DND-41 (cell line): Measurements from ENCODE around the gene PLIN4.

ENCODE experiments used
- EZH2 ChIP-seq: IDR thresholded peaks from 3 replicates; pipeline ENCODE4 v1.6.1; 2012; ENCODE audit warnings: borderline replicate concordance, low read depth, mild to moderate bottlenecking, moderate library complexity, low read length, inconsistent platforms; ENCODE audit not compliant: severe bottlenecking
- TF ChIP-seq, protein P1 (sequence below): IDR thresholded peaks from 2 replicates; pipeline ENCODE4 v1.5.1; 2012; ENCODE audit warnings: borderline replicate concordance, low read length, moderate library complexity, mild to moderate bottlenecking; ENCODE audit not compliant: poor library complexity, severe bottlenecking; ENCODE audit errors: extremely low read depth

GRCh38 chr19:4499855-4500254 is 18.4 kb downstream of the PLIN4 start:
- TF ChIP-seq, protein P1, sequence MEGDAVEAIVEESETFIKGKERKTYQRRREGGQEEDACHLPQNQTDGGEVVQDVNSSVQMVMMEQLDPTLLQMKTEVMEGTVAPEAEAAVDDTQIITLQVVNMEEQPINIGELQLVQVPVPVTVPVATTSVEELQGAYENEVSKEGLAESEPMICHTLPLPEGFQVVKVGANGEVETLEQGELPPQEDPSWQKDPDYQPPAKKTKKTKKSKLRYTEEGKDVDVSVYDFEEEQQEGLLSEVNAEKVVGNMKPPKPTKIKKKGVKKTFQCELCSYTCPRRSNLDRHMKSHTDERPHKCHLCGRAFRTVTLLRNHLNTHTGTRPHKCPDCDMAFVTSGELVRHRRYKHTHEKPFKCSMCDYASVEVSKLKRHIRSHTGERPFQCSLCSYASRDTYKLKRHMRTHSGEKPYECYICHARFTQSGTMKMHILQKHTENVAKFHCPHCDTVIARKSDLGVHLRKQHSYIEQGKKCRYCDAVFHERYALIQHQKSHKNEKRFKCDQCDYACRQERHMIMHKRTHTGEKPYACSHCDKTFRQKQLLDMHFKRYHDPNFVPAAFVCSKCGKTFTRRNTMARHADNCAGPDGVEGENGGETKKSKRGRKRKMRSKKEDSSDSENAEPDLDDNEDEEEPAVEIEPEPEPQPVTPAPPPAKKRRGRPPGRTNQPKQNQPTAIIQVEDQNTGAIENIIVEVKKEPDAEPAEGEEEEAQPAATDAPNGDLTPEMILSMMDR, result no peak
- TF ChIP-seq EZH2, result no peak
